SK-N-SH treated with all-trans-retinoic acid at 6 μM for 48 hours (cell line): Measurements from ENCODE around the gene THUMPD1.

ENCODE experiments used
- CSDC2 ChIP-seq: fragments of 250-450 bp; sonication (Bioruptor Pico); IDR thresholded peaks from 2 replicates; pipeline ENCODE4 v1.5.0; 2020; ENCODE audit warnings: mild to moderate bottlenecking, moderate library complexity
- CSRNP3 ChIP-seq: fragments of 250-450 bp; sonication (Bioruptor Pico); IDR thresholded peaks from 2 replicates; pipeline ENCODE4 v1.5.1; 2021; ENCODE audit warnings: mild to moderate bottlenecking, moderate library complexity
- GLIS3 ChIP-seq: fragments of 250-450 bp; sonication (Bioruptor Pico); IDR thresholded peaks from 2 replicates; pipeline ENCODE4 v1.5.0; 2020; ENCODE audit warnings: mild to moderate bottlenecking, moderate library complexity
- PATZ1 ChIP-seq: fragments of 250-450 bp; sonication (Bioruptor Pico); IDR thresholded peaks from 2 replicates; pipeline ENCODE4 v1.8.0; 2020; ENCODE audit warnings: mild to moderate bottlenecking, moderate library complexity, borderline replicate concordance

GRCh38 chr16:20753727-20754126 lies 12.1 kb upstream of the THUMPD1 start:
- TF ChIP-seq PATZ1 (CRISPR knock-in tag): no peak
- no peak for TF ChIP-seq CSDC2 (CRISPR knock-in tag)
- no peak for TF ChIP-seq GLIS3
- no peak for TF ChIP-seq CSRNP3 (CRISPR knock-in tag)
